Measurements from ENCODE around the gene CNPY2.
"Not testable (repeated sequence)": the region's sequence is repeated elsewhere in the genome, so short reads cannot be mapped to it uniquely, and the experiment has no call there.

The CNPY2 gene

DNA sequence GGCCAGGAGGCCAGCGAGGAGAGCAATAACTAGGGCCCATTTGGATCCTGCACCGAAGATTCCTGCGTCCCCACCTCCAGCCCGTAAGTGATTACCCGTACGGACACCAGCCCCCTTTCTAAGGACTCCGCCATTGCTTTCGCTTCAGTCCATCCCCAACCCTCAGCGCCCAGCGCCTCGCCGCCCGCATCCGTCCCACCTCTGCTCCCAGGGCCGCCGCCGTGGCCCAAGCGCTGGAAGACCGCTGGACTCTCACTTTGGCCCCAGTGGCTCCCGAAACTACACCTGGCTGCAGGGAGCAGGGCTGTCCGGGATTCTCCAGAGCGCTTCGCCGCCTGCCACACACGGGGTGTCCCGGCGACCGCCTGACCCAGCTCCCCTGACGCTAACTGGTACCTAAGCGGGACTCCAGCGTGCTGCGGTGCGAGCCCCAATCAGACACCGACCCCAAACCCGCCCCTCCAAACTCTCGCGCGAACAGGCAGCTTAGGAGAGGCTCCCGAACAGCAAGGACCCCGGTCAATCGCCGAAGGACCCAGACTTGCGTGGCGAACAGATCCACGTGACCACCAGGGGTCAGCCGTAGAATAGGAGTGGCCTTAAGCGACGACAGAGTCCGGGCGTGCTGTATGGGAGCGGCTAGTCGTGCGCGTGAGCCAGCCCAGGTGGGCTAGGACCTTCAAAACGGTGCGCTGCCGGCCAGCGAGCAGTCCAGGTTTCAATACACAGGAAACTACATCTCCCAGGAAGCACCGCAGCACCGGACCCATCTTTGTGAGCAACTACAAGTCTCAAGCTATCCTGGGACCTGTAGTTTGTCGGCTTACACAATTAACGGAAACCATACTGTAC lies at the start of gene CNPY2:
Gene CNPY2 (minus strand): TSS at position 367 of the 852 bp plus-strand sequence. CDS start 771 bp downstream, outside the sequence.
- peak; percentile 99 for DNase-seq (ENCODE audit: low read depth, low spot score)

DNA sequence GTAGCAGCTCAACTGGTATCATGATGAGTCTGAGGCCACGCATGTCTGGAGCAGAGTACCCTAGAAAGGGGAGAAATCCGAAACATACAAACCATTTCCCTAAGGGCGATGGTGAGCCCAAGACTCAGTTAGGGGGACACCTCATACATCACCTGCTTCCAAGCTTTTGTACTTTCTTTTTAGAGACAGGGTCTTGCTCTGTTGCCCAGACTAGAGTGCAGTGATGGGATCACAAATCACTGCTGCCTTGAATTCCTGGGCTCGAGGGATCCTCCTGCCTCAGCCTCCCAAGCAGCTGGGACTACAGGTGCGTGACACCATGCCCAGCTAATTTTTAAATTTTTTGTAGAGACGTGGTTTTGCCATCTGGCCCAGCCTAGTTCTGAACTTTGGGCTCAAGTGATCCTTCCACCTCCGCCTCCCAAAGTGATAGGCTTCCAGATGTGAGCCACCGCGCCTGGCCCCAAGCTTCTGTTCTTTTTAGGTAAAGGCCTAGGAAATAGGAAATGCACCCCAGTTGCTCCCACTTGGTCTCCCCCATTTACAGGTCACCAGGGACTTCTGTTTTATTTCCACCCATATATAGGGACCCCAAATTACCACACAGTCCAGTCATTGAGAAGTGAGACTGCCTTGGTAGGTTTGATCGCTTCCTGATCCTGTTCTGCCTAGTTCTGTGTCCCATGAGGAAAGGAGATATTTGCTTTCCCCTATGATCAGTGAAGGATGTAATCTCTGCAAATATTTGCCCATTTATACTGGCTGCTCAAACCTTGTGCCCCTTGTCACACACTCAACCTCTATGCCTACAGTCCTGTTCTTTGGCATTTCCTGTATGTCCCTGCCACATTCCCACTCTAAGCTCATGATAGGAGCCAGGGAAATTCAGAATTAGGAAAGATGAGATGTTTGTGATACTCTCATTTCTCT lies 46.6 kb upstream of the CNPY2 start, which contains the start of gene APOF:
Gene APOF (minus strand): TSS at position 728 of the 930 bp plus-strand sequence. CDS start 112 bp downstream, at position 616.
- no peak for DNase-seq (ENCODE audit: low read depth, low spot score)

DNA sequence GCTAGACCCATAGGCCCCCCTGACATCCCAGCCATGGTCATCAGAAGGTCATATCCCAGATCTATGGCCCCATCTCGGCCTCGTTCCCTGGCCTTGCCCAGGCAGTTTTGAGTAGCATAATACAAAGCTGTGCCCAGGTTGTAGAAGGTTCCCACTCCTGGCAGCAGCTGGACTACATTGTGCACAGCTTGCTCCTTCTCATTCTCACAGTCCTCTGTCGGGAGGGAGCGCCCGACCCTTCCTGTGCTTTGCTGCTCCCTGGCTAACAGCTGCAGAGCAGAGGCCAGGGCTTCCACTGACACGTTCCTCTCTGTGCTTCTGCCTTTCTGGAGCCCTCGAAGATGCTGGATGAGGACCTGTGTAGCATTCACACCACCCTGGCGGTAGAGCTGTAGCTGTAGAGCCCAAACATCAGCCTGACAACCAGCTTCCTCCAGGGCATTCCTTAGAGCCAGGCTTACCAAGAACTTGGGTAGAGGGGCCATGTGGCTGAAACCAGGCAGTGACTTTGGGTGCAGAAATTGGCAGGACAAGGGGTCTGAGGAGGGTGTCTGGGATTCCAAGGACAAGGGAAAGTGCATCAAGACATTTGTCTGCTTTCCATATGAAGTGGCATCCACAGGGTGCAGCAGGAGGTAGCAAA lies 45.8 kb upstream of the CNPY2 start:
- DNase-seq (ENCODE audit: low read depth, low spot score): no peak

DNA sequence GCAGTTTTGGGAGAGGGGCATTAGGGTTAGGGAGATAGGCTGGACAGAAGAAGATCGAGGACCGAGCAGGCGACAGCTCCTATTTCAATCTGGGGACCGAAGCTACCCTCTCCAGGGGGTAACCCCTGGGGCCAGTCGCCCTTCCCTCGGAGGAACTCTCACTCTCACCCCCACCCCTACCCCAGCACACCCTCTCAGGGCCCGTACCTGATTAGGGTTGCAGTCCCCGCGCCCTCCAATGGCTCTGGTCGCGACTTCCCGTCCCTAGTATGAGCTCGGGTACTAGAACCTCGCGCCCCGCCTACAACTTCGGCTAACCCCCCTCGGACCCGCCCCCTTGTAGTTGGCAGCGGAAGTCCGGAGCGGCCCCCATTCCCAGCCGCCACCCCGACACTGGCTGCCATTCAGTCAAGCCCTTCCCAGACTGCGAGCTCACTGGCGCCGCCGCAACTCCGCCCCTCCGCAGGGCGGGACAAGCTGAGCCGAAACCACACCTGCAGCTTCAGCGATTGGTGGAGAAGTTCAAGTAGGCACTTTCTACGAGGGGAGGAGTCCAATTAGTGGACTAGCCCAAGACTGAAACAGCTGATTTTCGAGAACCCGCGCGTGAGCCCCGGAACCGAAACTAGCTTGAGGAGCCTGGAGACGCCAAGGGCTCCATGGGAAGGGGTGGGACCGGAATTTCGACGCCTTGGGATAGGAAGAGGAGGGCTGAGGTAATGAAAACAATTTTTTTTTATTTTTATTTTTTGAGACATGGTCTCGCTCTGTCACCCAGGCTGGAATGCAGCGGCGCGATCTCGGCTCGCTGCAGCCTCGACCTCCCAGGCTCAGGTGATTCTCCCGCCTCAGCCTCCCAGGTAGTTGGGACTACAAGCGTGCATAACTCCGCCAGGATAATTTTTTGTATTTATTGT lies 44.3 kb upstream of the CNPY2 start, which contains the start of gene STAT2:
Gene STAT2 (minus strand): TSS at position 257 of the 917 bp plus-strand sequence. CDS start 3,536 bp downstream, outside the sequence.
- peak; percentile 100 for DNase-seq (ENCODE audit: low read depth, low spot score)

DNA sequence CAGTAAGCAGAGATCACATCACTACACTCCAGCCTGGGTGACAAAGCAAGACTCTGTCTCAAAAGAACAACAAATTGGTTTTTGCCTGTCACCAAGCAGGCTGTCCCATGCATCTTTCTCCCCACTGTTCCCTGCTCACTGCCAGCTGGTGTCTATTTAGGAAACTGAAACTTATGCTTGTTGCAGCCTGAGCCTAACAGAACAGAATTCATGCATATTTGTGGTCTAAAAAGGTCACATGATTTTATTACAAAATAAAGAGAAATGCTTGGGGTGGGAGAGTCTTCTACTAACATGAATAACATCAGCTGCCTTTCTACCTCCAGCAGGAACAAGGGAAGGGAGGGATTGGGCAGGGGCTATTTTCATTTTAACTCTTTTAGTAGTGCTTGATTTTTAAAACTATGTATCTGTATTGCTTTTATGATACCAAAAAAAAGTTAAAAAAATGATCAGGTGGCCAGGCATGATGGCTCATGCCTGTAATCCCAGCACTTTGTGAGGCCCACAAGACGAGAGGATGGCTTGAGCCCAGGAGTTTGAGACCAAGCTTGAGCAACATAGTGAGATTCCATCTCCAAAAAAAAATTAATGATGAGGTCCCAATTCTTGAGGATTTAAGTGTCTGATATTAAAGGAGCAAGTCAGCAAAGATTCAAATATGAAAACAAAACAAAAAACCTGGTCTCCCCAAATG lies 43.2 kb upstream of the CNPY2 start:
- no peak for DNase-seq (ENCODE audit: low read depth, low spot score)

DNA sequence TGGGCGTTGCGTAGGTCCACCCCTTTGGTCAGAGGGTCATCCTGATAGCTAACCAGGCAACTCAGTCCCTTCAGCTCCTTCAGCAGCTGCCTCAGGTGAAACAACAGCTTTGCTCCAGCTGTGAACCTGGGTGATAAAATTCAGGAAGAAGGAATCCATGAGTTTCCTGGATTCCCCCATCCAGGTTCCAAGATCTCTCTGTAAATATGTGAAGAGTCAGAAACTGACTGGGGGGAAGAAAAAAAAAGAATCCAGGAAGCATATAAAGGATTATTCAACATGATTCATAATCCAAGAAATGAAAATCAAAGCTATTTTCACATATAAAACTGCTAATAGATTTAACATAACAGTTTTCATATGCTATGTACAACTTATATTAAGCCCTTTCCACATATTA lies 35.5 kb upstream of the CNPY2 start:
- no peak for DNase-seq (ENCODE audit: low read depth, low spot score)

DNA sequence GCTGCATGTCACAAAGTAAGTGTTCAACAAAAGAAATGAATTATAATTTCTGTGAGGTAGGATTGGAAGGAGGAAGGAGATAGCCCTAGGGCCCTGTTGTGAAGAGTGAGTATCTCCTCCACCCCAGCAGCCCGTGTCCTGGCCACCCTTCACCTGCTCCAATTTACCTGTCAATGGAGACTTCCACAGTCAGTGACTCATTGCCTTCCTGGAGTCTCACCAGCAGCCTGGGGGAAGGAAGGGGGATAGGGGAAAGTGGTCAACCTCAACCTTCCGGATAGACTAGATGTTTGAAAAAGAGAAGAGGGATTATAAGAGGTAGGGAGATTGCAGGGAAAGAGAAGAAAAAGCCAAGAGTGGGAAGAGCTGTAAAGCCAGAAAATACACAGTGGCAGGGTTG lies 34.9 kb upstream of the CNPY2 start:
- no peak for DNase-seq (ENCODE audit: low read depth, low spot score)

DNA sequence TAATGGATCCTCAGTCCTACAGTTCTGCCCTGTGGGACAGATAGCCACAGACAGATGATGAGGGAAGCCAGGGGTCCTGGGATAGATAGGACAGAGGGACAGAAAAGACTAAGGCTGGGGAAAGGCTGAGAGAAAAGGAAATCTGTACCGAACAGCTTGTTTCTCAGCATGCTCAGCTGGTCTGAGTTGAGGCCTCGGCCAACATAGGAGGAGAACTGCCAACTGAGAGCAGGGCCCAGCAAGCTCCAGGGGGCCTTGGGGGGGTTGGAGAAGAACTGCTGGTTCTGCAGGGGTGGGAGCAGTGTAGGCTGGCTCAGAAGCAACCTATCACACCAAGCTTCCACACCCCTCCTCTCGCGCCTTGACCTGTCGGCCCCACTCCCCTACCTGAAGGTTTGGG lies 33.0 kb upstream of the CNPY2 start:
- DNase-seq (ENCODE audit: low read depth, low spot score): no peak

DNA sequence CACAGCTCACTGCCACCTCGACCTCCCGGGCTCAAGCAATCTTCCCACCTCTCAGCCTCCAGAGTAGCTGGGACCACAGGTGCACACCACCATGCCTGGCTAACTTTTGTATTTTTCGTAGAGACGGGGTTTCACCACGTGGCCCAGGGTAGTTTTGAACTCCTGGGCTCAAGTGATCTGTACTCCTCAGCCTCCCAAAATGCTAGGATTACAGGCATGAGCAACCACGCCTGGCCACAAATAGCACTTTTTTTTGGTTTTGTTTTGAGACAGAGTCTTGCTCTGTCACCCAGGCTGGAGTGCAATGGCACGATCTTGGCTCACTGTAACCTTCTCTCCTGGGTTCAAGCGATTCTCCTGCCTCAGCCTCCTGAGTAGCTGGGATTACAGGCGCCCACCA lies 31.5 kb upstream of the CNPY2 start:
- DNase-seq (ENCODE audit: low read depth, low spot score): not testable (repeated sequence)

DNA sequence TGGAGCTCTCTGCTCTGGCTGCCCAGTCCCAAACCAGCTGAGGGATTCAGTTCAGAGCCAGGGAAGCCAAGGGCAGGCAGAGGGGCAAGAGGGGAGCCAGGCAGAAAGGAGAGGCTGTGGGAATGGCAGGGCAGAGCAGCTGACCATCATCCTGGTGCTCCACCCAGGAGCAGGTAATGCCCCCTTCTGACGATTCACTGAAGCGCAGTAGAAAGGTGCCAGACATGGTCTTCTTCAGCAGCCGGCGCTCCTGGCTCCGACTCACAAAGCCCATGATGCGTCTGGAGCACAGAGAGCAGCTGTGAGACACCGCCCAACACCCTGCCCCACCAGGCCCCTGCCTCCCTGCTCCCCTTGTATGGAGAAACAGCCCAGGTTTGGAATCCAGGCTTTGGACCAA lies 30.9 kb upstream of the CNPY2 start:
- peak; percentile 53 for DNase-seq (ENCODE audit: low read depth, low spot score)

DNA sequence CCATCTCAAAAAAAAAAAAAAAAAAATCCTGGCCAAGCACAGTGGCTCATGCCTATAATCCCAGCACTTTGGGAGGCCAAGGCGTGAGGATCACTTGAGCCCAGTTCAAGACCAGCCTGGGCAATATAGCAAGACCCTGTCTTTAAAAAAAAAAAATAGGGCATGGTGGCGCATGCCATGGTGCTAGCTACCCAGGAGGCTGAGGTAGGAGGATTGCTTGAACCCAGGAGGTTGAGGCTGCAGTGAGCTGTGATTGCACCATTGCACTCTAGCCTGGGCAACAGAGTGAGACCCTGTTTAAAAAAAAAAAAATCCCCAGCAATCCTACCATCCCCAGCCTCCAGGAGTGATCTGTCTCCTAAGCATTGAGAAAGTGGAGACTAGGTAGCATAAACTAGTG lies 26.5 kb upstream of the CNPY2 start:
- not testable (repeated sequence) for DNase-seq (ENCODE audit: low read depth, low spot score)

DNA sequence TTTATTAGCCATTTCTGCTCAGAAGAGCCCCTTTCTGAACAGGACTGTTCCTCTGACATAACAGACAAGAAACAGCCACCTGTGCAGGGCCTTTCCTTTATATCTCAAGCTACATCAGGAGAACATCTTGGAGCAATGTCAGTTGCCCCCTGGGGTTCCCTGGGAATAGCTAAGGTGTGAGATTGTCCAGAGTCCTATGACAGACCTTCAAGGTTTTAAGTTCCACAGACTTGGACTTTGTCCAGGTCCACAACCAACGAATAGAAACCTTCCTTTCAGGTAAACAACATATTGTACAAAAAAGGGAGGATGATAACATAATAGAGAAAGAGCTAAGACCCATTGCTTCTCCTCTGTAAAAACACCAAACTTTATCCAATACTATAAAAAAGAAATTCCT lies 25.8 kb upstream of the CNPY2 start:
- no peak for DNase-seq (ENCODE audit: low read depth, low spot score)

DNA sequence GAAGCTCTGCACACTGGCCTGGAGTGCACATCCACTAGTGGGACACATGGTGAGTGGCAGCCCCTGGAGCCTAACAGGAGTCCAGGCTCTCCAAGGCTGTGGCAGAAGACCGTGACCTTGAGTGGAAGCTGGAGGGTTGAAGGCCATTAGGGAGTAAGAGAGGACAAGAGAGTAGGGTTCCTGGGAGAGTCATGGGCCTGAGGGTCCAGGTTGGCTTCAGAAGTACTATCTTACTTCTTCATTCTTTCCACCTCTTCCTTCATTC lies 23.3 kb upstream of the CNPY2 start:
- DNase-seq (ENCODE audit: low read depth, low spot score): no peak

DNA sequence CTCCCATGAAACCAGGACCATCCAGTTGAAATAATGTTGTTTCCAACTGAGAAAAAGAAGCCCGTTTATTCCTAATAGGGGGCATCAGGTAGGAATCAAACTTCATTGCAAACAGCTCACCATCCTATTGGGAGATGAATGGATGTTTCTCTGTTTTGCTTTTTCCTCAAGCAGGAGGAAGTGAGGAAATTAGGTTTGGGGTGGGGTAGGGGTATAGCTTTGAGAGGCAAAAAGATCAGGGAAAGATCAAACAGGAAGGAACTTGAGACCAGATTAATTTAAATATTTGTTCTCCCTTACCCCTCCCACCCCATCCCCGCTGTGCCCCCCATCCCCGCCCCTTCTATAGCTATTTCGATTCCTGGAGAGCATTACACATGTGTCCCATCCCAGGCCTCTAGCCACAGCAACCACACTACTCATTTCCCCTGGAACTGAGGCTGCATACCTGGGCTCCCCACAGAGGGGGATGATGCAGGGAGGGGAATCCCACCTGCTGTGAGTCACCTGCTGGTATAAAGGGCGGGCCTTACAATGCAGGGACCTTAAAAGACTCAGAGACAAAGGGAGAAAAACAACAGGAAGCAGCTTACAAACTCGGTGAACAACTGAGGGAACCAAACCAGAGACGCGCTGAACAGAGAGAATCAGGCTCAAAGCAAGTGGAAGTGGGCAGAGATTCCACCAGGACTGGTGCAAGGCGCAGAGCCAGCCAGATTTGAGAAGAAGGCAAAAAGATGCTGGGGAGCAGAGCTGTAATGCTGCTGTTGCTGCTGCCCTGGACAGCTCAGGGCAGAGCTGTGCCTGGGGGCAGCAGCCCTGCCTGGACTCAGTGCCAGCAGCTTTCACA lies 22.7 kb upstream of the CNPY2 start, which contains the start of gene IL23A:
Gene IL23A (plus strand): TSS at position 577 of the 850 bp plus-strand sequence. CDS start 161 bp downstream, at position 738.
- DNase-seq (ENCODE audit: low read depth, low spot score): peak; percentile 65

DNA sequence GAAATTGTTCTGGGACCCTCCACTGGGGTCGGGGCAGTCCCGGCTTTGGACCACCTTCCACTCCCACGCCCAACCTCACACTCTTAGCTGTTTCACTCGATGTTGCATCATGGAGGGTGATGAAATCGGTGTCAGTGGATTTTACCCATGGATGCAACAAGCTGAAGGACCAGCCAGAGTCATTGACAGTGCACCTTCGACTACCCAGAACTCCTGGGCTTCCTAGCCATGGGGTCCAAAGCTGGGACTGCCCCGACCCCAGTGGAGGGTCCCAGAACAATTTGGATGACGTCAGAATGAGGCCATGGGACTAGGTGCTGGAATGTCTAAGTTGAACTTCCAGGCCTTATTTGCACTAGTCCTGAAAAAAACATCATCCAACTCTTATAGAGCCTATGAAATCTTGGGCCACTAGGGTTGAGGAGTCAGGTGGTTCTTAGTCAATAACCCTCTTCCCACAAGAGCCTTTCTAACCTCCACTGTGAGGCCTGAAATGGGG lies 22.0 kb upstream of the CNPY2 start:
- DNase-seq (ENCODE audit: low read depth, low spot score): no peak

DNA sequence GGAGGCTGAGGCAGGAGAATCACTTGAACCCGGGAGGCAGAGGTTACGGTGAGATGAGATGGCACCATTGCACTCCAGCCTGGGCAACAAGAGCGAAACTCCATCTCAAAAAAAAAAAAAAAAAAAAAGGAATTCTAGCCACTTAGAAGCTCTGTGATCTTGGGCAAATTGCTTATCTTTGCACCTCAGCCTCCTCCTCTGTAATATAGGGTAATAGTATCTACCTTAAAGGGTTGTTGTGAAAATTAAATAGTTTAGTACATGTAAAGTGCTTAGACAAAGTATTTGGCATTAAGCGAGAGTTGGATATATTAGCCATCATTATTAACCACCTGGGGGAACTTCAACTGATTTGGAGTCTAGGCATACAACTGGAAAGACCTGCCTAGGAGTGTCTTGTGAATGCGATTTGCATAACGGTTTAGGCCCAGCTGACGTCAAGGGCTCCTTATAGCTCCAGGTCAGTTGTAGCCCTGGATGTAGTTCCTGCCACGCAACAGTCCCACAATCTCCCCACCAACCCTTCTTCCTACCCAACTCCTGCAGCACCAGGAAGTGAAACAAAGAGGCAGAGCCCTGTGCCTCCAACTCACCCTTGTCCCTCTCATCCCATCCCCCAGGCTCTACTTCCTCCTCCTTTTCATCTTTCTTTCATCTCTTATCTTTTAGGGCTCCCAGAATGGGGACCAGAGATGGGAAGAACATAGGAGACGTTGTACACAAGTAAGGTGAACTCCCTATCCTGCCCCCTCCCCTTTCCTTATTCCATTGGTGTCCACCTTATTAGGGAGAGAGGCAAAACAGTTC lies 20.8 kb upstream of the CNPY2 start:
- DNase-seq (ENCODE audit: low read depth, low spot score): peak; percentile 48

DNA sequence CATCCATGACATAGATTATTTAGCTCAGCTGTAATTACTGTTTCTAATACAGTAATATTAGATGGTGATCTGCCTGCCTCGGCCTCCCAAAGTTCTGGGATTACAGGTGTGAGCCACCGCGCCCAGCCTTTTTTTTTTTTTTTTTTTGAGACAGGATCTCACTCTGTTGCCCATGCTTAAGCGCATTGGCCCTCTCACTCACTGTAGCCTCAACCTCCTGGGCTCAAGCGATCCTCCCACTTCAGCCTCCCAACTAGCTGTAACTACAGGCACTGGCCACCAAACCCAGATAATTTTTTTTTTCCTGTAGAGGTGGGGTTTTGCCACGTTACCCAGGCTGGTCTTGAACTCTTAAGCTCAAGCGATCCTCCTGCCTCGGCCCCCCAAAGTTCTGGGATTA lies 19.7 kb upstream of the CNPY2 start:
- DNase-seq (ENCODE audit: low read depth, low spot score): not testable (repeated sequence)

DNA sequence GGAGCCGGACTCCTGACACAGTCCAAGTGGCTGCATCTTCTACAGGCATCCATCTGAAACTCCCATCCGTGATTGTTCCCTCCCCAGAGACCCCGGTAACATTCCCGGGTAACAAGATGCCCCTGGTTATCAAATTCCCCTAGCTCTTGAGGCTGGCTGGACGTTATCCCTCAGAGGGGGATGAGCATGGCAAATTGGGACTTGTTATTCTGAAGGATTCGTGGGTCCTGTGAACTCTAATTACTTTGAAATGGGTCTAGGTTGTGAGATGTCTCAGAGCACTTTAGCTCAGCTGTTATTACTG lies 18.7 kb upstream of the CNPY2 start:
- DNase-seq (ENCODE audit: low read depth, low spot score): no peak

All from ELF-1 (cell line).